NCI-H2107 (cell line): ENCODE measurements around the gene PRKG1.
A peak's percentile ranks its signal among the peaks of the same experiment; 100 is the strongest.
"Not testable (repeated sequence)": the region's sequence is repeated elsewhere in the genome, so short reads cannot be mapped to it uniquely, and the experiment has no call there.

Source experiments
- DNase-seq: peaks from one replicate; lab custom pipeline; 2025; lab: John Stamatoyannopoulos, UW

The PRKG1 gene

DNA sequence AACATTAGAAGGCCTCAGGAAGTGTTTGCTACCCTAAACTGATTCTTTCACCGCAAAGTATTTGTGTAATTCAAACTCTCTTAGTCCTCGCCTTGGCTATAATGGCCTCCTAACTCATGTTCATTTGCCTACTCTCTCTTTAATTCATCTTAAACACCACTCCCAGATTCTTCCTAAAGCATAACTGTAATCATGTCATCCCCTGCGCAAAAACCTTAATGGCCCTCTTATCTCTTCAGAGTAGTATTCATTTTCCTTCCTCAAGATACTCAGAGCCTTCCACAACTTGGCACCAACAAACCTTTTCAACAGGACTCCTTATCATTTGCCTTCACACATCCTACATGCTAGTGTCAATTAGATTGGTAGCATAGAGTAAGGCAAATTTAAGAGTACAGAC is 582.2 kb downstream of the PRKG1 start:
- DNase-seq: no peak

DNA sequence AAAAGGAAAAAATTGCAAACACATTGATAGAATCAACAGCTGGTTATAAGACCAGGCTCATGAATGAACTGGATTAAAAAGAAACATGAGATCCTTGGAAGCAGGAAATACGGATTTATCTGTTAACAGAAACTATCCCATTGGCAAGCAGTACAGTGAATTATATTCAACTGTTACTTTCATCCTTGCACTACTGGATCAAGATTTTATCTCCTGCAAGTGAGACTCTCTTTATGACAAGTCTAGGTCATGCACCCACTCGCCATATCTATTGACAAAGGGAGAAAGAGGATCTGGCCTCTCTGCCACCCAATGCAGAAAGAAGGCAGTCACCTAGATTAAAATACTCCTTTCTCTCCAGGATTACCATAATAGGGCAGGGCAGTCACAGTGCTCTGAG is 583.7 kb downstream of the PRKG1 start:
- DNase-seq: no peak

DNA sequence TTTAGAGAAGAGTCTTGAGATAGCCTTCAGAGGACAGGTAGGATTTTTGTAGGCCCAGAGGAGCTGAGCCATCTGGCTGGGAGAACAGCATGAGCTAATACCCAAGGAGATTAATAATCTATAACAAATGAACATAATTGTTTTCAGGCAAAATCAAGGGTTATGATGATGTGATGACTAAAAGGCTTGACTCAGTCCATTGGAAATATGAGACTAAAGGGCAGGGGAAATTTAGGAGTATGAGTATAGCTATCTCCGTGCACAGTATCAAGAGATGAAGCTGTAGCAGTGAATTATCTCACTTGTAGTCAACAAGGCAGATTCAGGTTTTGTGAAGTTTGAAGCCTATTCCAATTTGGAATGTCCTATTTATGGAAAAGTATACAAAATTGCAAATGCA is 585.1 kb downstream of the PRKG1 start:
- no peak for DNase-seq

DNA sequence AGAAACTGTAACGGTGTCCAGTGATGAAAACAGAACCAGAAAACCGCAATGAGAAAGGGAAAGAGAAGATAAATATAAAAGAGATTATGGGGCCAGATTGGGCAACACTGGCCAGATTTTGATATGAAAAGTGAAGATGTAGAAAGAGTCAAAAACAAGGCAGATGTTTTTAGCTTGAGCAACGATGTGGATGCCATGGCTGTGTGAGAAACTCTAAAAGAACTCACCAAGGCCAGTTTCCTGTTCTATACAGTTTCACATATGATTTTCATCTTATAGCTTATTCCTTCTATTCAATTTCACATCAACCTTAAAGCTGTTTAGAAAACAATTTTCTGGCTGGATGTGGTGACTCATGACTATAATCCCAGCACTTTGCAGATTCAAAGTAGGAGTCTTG is 588.8 kb downstream of the PRKG1 start:
- DNase-seq: no peak

DNA sequence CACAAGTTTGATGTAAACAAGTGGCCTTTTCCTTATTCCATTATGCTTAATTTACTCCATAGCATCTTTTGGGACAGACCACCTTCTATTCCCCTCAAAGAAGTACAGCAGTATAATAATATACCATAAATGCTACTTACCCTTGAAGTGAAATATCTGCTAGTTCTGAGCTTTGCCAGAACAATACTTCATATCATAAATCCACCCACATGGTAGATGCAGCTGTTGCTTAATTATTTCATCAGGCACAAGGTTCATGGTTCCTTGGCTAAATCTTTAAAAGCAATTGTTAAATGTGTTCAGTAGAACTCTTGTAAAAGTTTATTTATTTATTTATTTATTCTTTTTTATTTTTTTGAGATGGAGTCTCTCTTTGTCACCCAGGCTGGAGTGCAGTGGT is 592.2 kb downstream of the PRKG1 start:
- no peak for DNase-seq

- no peak for DNase-seq
Observed at GRCh38 chr10:51667678-51668335, 593.5 kb downstream of the PRKG1 start.

DNA sequence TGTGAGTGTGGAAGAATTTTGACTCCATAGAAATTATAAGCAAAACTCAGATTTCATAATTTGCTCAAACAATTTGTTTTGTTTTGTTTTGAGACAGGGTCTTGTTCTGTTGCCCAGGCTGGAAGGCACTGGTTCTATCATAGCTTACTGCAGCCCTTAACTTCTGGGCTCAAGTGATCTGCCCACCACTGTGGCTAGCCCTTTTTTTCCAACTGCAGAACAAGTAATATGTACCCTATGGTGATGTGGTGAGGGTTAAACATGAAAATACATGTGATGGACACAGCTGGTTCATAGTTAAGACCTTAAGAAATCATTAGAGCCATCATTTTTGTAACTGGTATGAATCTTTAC is 594.0 kb downstream of the PRKG1 start:
- no peak for DNase-seq

- no peak for DNase-seq
Observed at GRCh38 chr10:51669041-51669440, 594.8 kb downstream of the PRKG1 start.

DNA sequence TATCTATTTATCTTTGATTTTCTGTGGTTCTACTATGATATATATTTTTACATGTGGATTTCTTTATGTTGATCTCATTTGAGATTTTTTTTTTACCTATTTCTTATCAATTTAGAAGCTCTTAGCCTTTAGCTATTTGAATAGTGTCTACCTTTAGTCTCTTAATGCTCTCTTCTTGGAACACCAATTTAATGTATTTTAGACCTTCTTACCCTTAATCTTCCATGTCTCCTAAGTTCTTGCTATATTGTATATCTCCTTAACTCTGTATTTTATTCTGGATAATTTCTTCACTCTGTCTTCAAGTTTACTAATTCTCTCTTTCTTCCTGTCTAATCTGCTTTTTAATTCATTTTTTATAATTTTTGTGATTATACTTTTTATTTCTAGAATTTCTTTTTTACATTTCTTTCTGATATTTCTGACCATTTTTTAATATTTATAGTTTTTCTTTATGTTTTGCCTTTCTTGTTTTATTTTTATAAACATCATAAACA is 597.8 kb downstream of the PRKG1 start:
- no peak for DNase-seq

DNA sequence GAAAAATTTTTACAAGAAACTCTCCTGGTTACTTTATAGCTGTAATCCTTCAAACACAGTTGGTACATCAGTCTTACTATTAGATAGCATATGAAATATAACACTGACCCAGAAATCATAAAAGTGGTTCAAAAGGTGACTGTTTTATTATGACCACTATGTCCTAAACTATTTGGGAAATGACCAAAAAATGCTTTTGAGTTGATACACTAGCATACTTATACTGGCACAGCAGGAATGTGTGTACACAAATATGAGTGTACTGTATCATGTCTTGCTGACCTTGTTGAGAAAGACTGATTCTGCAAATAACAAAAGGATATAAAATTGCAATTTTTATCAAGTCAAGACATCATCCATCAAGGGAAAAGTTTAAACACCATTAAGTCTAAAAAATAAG is 600.8 kb downstream of the PRKG1 start:
- DNase-seq: no peak

DNA sequence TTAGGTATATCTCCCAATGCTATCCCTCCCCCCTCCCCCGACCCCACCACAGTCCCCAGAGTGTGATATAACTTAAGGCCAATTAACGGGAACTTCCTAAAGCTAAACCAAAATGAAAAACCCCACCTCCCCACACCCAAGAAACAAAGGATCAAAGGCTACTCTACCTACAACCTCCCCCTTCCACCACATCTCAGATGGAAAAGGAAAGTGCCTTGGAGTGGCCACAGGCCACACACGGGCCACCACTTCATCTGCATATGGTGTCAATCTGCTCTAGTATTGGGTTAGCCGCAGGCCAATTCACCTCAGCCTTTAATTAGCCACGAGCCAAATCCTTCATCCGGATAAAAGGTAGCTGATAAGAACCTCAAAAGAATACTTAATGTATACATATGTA is 605.6 kb downstream of the PRKG1 start:
- no peak for DNase-seq

DNA sequence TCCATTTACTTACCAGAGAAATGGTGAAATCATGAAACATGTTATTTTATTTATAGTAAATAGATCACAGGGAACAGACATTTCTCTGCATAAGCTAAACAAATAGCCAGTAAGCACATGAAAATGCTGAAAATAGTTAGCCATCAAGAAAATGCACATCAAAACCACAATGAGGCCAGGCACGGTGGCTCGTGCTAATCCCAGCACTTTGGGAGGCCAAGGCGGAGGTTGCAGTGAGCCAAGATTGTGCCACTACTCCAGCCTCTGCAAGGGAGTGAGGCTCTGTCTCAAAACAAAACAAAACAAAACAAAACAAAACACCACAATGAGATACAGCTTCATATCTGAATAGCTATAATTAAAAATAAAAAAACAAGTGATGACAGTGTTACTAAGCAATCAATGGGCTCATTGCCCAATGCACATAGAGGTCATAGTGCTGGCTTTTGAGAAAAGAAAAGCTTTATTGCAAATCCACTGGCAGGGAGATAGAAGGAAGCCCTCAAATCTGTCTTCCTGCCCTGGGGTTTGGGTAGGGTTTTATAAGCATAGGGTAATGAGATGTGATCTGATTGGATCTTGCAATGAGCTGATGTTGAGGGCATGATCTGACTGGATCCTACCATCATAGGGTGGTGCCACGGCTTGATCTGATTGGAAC is 608.9 kb downstream of the PRKG1 start:
- no peak for DNase-seq

GRCh38 chr10:51685768-51686167 is 611.5 kb downstream of the PRKG1 start:
- no peak for DNase-seq

DNA sequence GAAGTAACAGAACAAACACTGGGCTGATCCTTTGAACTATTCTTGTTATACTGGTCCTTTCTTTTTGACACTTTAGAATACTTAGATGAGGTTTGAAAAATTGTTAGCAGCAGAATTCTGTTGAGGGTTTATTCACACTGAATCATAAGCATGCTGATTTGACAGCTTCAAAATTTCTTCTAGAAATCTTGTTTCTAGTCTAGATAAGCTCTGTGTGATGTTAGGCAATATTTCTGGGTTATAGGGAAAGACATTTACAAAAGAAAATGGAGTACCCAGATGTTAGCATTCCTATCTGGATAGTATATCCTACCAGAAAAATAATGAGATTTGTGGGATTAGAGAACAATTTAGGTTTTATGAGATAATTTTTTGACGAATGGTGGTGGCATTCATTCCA is 613.0 kb downstream of the PRKG1 start:
- DNase-seq: no peak

- DNase-seq: not testable (repeated sequence)
Observed at GRCh38 chr10:51688826-51689225, 614.5 kb downstream of the PRKG1 start.

DNA sequence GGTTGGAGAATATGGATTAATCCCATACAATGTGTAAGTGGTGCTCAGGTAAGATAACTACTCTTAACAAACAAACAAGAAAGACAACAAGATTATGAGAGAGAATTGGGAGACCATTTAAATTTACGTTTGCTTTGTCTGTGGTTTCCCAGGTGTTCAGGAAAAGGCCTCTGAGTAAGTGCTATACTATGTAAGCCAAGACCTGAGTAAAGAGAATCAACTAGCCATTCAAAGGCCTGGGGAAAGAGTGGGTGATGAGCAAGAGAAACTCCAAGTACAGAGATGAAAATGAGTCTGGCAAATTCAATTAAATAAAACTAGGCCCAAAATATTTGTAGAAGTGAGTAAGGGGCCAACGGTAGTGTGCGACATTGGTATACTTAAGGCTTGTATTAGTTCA is 615.2 kb downstream of the PRKG1 start:
- DNase-seq: no peak

DNA sequence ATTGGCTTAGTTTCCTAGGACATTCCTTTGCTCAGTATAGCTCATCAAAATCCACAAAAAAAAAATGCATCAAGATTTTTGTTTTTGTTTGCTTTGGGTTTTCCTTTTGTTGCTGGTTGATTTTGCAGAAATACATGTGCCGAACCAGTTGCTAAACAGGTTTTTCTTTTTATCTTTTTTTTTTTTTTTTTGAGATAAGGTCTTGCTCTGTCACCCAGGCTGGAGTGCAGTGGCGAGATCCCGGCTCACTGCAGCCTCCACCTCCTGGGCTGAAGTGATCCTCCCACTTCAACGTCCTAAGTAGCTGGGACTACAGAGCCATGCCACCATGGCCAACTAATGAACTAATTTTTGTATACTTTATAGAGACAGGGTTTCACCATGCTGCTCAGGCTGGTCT is 616.8 kb downstream of the PRKG1 start:
- no peak for DNase-seq

- DNase-seq: no peak
Observed at GRCh38 chr10:51694086-51694768, 619.9 kb downstream of the PRKG1 start.

DNA sequence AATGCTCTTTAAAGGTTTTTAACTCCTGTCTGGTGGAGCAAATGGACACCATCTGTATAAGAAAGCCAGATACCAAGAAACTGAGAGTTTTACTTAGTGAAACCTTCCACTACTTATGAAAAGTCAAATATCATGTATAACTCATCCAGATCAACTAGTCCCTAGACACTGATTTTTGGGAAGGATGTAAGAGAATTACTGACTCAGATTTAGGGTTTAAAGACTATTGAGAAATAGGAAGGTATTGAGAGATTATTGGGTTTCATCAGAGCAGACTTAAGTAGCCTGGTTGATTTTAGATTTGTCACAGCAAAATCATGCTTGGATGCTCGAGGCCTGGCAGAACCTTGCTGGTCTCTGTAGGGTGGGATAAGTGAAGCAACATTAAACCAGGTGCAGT is 622.0 kb downstream of the PRKG1 start:
- no peak for DNase-seq

- no peak for DNase-seq
Observed at GRCh38 chr10:51698473-51699063, 624.3 kb downstream of the PRKG1 start.

- DNase-seq: no peak
Observed at GRCh38 chr10:51699145-51699474, 624.8 kb downstream of the PRKG1 start.

GRCh38 chr10:51699475-51700227 is 625.4 kb downstream of the PRKG1 start, which contains the start of gene CSTF2T:
TSS of gene CSTF2T (minus strand) at chr10:51699595. CDS start at chr10:51699549, 46 bp downstream.
- peak; percentile 37 for DNase-seq
